ENCODE results near the gene ELFN2.

The ELFN2 gene

DNA sequence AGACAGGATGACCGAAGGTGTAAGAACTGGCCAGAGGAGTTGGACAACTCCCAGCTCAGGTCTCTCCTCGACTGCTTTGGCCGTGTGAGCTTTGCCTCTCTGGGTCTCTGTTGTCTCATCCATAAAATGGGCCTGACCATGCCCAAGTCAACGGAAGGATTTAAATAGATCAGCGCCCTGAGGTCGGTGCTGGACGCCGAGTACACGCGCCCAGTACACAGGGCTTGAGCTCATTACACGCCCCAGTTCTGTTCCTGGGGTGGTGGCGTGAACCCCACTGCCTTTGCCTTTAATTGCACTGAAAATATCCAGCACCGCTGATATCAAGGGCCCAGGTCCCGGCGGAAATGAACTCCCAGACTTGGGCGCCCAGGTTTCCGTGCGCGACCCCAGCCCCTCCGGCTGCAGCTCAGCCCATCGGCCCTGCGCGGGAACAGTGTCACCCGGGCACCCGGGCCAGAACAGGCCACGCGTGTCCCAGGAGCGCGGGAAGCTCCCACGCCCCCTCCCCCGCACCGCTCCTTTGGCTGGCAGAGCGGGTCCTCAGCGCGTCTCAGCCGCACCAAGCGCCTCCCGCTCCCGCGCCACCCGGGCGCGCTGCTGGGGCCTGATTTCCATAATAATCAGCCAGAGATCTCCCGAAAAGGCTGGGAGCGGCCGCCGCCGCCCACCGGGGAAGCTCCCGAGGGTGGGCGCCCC is 102.8 kb downstream of the ELFN2 start:
- 0 out of 2 replicates have a peak overlapping the region, but pooled peaks have one; percentile 1 for H3K4me3 ChIP-seq (ENCODE audit: low read depth, low read length)
- TF ChIP-seq, protein P1, sequence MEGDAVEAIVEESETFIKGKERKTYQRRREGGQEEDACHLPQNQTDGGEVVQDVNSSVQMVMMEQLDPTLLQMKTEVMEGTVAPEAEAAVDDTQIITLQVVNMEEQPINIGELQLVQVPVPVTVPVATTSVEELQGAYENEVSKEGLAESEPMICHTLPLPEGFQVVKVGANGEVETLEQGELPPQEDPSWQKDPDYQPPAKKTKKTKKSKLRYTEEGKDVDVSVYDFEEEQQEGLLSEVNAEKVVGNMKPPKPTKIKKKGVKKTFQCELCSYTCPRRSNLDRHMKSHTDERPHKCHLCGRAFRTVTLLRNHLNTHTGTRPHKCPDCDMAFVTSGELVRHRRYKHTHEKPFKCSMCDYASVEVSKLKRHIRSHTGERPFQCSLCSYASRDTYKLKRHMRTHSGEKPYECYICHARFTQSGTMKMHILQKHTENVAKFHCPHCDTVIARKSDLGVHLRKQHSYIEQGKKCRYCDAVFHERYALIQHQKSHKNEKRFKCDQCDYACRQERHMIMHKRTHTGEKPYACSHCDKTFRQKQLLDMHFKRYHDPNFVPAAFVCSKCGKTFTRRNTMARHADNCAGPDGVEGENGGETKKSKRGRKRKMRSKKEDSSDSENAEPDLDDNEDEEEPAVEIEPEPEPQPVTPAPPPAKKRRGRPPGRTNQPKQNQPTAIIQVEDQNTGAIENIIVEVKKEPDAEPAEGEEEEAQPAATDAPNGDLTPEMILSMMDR (IDR thresholded peaks at IDR 0.05; ENCODE audit: low read depth, low read length): no peak

DNA sequence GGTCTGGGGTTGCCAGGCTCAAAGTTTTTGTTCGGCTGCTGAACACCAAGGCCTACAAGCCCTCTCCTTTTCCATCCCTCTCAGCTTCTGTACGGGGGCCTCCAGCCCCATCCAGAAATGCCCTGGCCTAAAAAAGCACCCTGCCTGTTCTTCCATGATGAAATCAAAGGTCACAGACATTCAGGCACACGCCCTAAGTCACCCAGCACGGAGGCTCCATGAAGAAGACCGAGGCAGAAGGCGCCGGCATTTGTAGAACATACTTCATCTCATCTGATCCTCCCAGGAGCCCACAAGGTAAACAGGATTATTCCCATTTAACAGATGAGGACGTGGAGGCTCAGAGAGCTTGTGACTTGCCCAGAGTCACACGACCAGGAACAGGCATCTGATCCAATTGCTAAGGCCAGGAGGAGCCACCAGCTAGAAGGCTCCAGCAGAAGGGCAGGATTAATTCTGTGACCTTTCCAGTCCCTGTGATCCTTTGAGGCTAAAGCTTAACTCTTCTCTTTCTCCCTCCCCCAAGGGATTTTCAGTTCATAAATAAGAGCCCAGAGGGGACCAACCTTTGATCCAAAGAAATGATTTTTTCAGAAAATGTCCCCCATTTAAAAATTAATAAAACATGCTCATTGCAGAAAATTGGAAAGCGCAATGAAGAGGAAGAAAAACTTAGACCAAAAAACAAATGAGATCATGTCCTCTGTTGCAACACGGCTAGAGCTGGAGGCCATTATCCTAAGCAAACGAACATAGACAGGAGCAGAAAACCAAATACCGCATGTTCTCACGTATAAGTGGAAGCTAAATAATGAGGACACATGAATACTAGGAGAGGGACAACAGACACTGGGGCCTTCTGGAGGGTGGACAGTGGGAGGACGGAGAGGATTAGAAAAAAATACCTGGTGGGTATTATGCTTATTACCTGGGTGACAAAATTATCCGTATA is 106.3 kb downstream of the ELFN2 start:
- H3K4me3 ChIP-seq (ENCODE audit: low read depth, low read length): no peak overlapping the region
- TF ChIP-seq, protein P1 (IDR thresholded peaks at IDR 0.05; ENCODE audit: low read depth, low read length): no peak

DNA sequence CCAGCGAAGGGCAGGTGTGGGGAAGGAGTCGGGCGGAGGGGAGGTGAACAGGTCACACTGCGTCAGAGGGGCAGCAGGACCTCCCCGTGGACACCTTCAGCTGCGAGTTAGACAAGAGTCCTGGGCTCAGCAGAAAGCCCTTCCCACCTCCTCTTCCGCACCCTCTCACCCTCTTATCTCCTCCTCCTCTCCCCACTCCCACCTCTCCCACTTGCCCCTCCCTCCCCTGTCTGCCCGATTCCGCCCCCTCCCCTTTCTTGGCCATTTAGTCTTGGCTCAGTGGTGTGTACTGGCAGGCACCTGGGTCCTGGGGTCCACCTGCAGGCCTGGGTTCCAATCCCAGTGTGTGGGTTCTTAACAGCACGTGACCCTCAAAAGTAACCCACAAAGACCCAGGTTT is 107.8 kb downstream of the ELFN2 start:
- H3K4me3 ChIP-seq (ENCODE audit: low read depth, low read length): no peak overlapping the region
- TF ChIP-seq, protein P1 (IDR thresholded peaks at IDR 0.05; ENCODE audit: low read depth, low read length): no peak

DNA sequence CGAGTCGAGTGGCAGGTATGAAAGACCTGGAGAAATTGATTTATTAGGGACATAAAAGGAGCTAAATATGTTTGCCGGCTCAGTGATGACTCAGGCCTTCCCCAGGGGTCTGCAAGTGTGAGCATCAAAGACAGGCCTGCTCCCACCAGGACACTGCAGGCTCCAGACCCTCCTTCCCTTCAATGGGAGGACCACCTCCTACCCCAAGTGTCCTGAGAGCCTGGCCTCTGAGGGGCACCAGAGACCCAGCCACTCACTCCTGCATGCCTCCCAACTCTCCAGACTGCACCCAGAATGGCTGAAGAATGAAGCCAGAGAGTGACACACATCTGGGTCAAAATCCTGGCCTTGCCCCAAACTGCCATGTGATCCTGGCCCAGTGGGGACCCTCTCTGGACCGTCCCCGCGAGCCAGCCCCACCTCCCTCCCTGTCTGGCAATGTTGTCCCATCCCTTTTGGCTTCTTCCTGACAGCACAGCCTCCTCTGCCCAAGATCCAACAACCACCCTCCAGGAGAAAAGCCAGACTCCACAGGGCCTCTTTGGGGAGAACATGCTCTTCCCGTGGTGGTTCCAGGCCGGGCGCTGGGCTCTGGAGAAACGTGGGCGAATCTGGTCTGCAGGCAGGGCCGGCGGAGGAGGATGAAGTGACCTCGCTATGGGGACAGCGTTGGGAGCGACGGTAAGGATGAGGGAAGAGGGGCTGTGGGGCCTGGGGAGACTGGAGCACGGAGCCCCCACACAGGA is 108.7 kb downstream of the ELFN2 start:
- TF ChIP-seq, protein P1 (IDR thresholded peaks at IDR 0.05; ENCODE audit: low read depth, low read length): no peak
- no peak overlapping the region for H3K4me3 ChIP-seq (ENCODE audit: low read depth, low read length)
